GM18858 (cell line): ENCODE results near the gene GJE1.

ENCODE experiments used
- ATAC-seq: cut with Tn5 transposase; IDR thresholded peaks from one replicate; pipeline ENCODE4 v1.9.1; 2021; ENCODE audit not compliant: unreplicated experiment

The GJE1 gene

GRCh38 chr6:142165227-142165626 is 32.5 kb downstream of the GJE1 start:
- ATAC-seq: no peak

GRCh38 chr6:142167071-142167470 is 34.3 kb downstream of the GJE1 start:
- no peak for ATAC-seq

- no peak for ATAC-seq
These were observed 34.8 kb downstream of the GJE1 start for GRCh38 chr6:142167486-142167885.

- ATAC-seq: no peak
These were observed 38.6 kb downstream of the GJE1 start for GRCh38 chr6:142171351-142171750.

GRCh38 chr6:142172758-142173157 is 40.0 kb downstream of the GJE1 start:
- no peak for ATAC-seq

GRCh38 chr6:142173980-142174379 is 41.3 kb downstream of the GJE1 start:
- ATAC-seq: no peak

- no peak for ATAC-seq
These were observed 42.0 kb downstream of the GJE1 start for GRCh38 chr6:142174703-142175102.

- ATAC-seq: no peak
These were observed 45.4 kb downstream of the GJE1 start for GRCh38 chr6:142178129-142178528.

- no peak for ATAC-seq
These were observed 49.3 kb downstream of the GJE1 start for GRCh38 chr6:142182004-142182403.

- no peak for ATAC-seq
These were observed 50.6 kb downstream of the GJE1 start for GRCh38 chr6:142183351-142183750.

GRCh38 chr6:142184307-142184706 is 51.6 kb downstream of the GJE1 start:
- no peak for ATAC-seq
